Progenitor cell of endocrine pancreas (in vitro differentiated cells): ENCODE measurements around the gene INO80B. TPM values are rescaled to one million over a fixed set of nuclear protein-coding genes. Genes with fewer than 3 reads are reported as not detected.
"Not testable (repeated sequence)": the region's sequence is repeated elsewhere in the genome, so short reads cannot be mapped to it uniquely, and the experiment has no call there.

Source experiments
- DNase-seq: peaks from one replicate; pipeline ENCODE4 v3.0.0; 2021; ENCODE audit warnings: low spot score; ENCODE audit not compliant: unreplicated experiment
- H3K27ac Mint-ChIP-seq: 2 replicates; pipeline ENCODE4 v1.8.0; 2021; ENCODE audit warnings: mild to moderate bottlenecking, moderate library complexity, mixed read lengths
- H3K27me3 Mint-ChIP-seq: 2 replicates; pipeline ENCODE4 v1.8.0; 2021; ENCODE audit warnings: mixed read lengths
- H3K36me3 Mint-ChIP-seq: 2 replicates; pipeline ENCODE4 v1.8.0; 2022; ENCODE audit warnings: mixed read lengths; ENCODE audit not compliant: insufficient read depth
- H3K4me1 Mint-ChIP-seq: 2 replicates; pipeline ENCODE4 v1.8.0; 2021; ENCODE audit warnings: low read depth, mixed read lengths
- H3K4me3 Mint-ChIP-seq: 2 replicates; pipeline ENCODE4 v1.8.0; 2021; ENCODE audit warnings: low read depth, mild to moderate bottlenecking, moderate library complexity, mixed read lengths
- H3K9me3 Mint-ChIP-seq: 2 replicates; pipeline ENCODE4 v1.8.0; 2021; ENCODE audit warnings: low read depth, mixed read lengths
- total RNA-seq: library from RNA; stranded (reverse); gene quantifications from 2 replicates; pipeline ENCODE4 v1.2.1, GENCODE V29; 2021
- TF ChIP-seq, protein P1 (sequence below): fragments of 200-600 bp; sonication (generic); IDR thresholded peaks from one replicate; pipeline ENCODE4 v1.5.0; 2021; ENCODE audit warnings: antibody characterized with exemption, mild to moderate bottlenecking; ENCODE audit not compliant: unreplicated experiment

The INO80B gene
- total RNA-seq, 1 donor from 2014 or later: 46.8 TPM

DNA sequence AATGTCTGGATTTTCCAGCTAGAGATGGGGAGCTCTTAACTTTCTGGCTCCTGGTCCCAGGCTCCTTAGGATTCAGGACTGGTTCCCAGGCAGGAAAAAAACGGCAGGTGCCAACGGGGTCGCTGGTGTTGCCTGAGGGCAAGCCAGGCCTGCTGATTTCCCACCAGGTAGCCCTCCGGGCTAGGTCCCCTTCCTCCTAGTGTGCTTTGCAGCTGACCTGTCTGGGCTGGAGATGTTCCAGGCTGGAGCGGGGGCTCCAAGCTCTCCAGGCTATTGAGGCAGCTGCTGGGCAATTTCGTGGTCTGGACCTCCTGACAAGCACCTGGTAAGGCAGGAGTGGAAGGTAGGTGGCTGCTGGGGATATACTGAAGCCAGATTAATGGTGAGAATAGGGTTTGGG is 19.6 kb downstream of the INO80B start:
- H3K4me1 Mint-ChIP-seq: peaks cover 14% of the 10 kb centered on the region
- H3K36me3 Mint-ChIP-seq: peaks cover 9% of the 10 kb centered on the region
- TF ChIP-seq, protein P1, sequence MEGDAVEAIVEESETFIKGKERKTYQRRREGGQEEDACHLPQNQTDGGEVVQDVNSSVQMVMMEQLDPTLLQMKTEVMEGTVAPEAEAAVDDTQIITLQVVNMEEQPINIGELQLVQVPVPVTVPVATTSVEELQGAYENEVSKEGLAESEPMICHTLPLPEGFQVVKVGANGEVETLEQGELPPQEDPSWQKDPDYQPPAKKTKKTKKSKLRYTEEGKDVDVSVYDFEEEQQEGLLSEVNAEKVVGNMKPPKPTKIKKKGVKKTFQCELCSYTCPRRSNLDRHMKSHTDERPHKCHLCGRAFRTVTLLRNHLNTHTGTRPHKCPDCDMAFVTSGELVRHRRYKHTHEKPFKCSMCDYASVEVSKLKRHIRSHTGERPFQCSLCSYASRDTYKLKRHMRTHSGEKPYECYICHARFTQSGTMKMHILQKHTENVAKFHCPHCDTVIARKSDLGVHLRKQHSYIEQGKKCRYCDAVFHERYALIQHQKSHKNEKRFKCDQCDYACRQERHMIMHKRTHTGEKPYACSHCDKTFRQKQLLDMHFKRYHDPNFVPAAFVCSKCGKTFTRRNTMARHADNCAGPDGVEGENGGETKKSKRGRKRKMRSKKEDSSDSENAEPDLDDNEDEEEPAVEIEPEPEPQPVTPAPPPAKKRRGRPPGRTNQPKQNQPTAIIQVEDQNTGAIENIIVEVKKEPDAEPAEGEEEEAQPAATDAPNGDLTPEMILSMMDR: no peak
- no peak overlapping the region for H3K4me3 Mint-ChIP-seq
- DNase-seq: no peak
- no peak overlapping the region for H3K27ac Mint-ChIP-seq
- no peaks in the 10 kb centered on the region for H3K9me3 Mint-ChIP-seq
- no peaks in the 10 kb centered on the region for H3K27me3 Mint-ChIP-seq

GRCh38 chr2:74474899-74475298 is 20.0 kb downstream of the INO80B start:
- Mint-ChIP-seq H3K27me3 (no peaks in the 10 kb centered on the region), H3K36me3 (peaks cover 9% of the 10 kb centered on the region), H3K4me3 (no peak overlapping the region), H3K27ac (no peak overlapping the region), H3K9me3 (no peaks in the 10 kb centered on the region), H3K4me1 (peaks cover 14% of the 10 kb centered on the region)
- no peak for DNase-seq
- TF ChIP-seq, protein P1: peak; percentile 28

GRCh38 chr2:74481431-74481830 is 26.5 kb downstream of the INO80B start:
- Mint-ChIP-seq H3K4me3 (peak overlapping the region; percentile 96), H3K27ac (no peak overlapping the region), H3K4me1 (peaks cover 14% of the 10 kb centered on the region), H3K9me3 (no peaks in the 10 kb centered on the region), H3K36me3 (peaks cover 6% of the 10 kb centered on the region), H3K27me3 (no peaks in the 10 kb centered on the region)
- TF ChIP-seq, protein P1: no peak
- DNase-seq: no peak

DNA sequence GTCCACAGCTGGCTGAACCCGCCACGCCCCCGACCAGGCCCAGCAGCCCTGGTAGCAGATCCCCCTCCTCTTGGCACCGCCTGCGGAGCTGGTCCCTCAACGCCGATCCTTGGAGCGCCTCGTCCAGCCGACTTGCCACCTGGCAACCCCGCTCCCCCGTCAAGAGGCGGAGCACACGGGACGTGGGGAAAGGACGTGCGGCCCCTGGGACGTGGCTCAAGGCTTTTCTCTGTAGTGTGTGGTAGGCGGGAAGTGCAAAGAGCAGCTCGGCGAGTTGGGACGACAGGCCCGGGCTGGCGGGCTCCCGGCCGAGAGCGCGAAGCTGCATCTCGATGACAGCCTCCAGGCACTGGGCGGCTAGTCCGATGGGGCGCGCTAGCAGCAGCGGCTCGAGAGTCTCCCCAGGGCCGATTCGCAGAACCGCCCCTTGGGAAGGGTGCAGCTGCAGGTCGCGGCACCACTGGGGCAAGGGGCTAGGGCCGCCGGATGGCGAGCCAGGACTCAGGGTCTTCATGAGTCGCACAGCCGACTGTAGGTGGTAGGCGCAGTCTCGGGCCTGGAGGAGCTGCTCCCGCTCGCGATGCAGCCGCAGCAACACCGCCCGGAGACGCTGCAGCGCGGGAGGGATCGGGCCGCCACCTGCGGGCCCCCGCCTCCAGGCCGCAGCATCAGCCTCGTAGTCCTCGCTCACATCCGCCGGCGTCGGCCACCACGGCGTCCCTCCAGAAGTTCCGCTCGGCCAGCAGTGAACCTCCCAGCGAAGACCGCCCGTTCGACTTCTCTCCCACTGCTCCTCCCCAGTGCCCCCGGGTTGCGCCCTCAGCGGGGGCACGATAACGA is 27.3 kb downstream of the INO80B start:
- Mint-ChIP-seq H3K4me1 (peaks cover 14% of the 10 kb centered on the region), H3K4me3 (peak overlapping the region; percentile 96), H3K36me3 (peaks cover 8% of the 10 kb centered on the region), H3K27me3 (no peaks in the 10 kb centered on the region), H3K9me3 (no peaks in the 10 kb centered on the region), H3K27ac (peak overlapping the region; percentile 98)
- TF ChIP-seq, protein P1: no peak
- DNase-seq: no peak

- H3K36me3 Mint-ChIP-seq: peaks cover 8% of the 10 kb centered on the region
Measured at GRCh38 chr2:74482801-74483674, 28.2 kb downstream of the INO80B start, which contains the start of the genes CCDC142 and TTC31. Gene CCDC142 (minus strand): TSS chr2:74482998. CDS start chr2:74482837, 161 bp downstream. Gene TTC31 (plus strand): TSS chr2:74483081. CDS start chr2:74483096, 15 bp downstream.

GRCh38 chr2:74483675-74484164 is 28.8 kb downstream of the INO80B start:
- peak overlapping the region; percentile 96 for H3K4me3 Mint-ChIP-seq
- H3K36me3 Mint-ChIP-seq: not testable (repeated sequence)

More at GRCh38 chr2:74482801-74483674, 28.2 kb downstream of the INO80B start, which contains the start of the genes CCDC142 and TTC31:
- Mint-ChIP-seq H3K27ac (peak within 1 kb of the TSS; percentile 98), H3K4me1 (peaks cover 14% of the 10 kb centered on the region), H3K4me3 (peak within 1 kb of the TSS; percentile 96), H3K9me3 (no peaks in the 10 kb centered on the region), H3K27me3 (no peaks in the 10 kb centered on the region)
- TF ChIP-seq, protein P1: peak; percentile 94
- peak; percentile 86 for DNase-seq

More at GRCh38 chr2:74483675-74484164, 28.8 kb downstream of the INO80B start:
- Mint-ChIP-seq H3K27ac (peak overlapping the region; percentile 98), H3K4me1 (peaks cover 14% of the 10 kb centered on the region)
- H3K27me3 Mint-ChIP-seq, H3K9me3 Mint-ChIP-seq, DNase-seq: not testable (repeated sequence)
